HG03354 (cell line): ENCODE results near the gene DAGLB.
A peak's percentile ranks its signal among the peaks of the same experiment; 100 is the strongest.

Source experiments
- ATAC-seq: cut with Tn5 transposase; IDR thresholded peaks from one replicate; pipeline ENCODE4 v1.9.1; 2021; ENCODE audit warnings: mild to moderate bottlenecking; ENCODE audit not compliant: unreplicated experiment, poor library complexity, severe bottlenecking

DAGLB gene

GRCh38 chr7:6447581-6448199 is at the start of gene DAGLB:
DAGLB (minus strand) TSS chr7:6447954; CDS start chr7:6447842, 112 bp downstream.
- peak; percentile 86 for ATAC-seq

GRCh38 chr7:6497637-6497905 is 49.8 kb upstream of the DAGLB start:
- no peak for ATAC-seq

GRCh38 chr7:6496842-6497636 is 49.3 kb upstream of the DAGLB start:
- no peak for ATAC-seq

GRCh38 chr7:6495597-6496262 is 48.0 kb upstream of the DAGLB start:
- no peak for ATAC-seq

GRCh38 chr7:6494365-6494764 is 46.6 kb upstream of the DAGLB start:
- no peak for ATAC-seq

- ATAC-seq, result no peak
Observed at GRCh38 chr7:6491194-6491593, 43.4 kb upstream of the DAGLB start.

- ATAC-seq, result no peak
Observed at GRCh38 chr7:6489612-6490011, 41.9 kb upstream of the DAGLB start.

- no peak for ATAC-seq
Observed at GRCh38 chr7:6487184-6487545, 39.4 kb upstream of the DAGLB start.

- ATAC-seq, result no peak
Observed at GRCh38 chr7:6486438-6487183, 38.9 kb upstream of the DAGLB start.

- ATAC-seq, result peak; percentile 4
Observed at GRCh38 chr7:6482743-6483119, 35.0 kb upstream of the DAGLB start.

- ATAC-seq, result no peak
Observed at GRCh38 chr7:6482307-6482706, 34.6 kb upstream of the DAGLB start.

- no peak for ATAC-seq
Observed at GRCh38 chr7:6481445-6481844, 33.7 kb upstream of the DAGLB start.

- ATAC-seq, result no peak
Observed at GRCh38 chr7:6480323-6480660, 32.5 kb upstream of the DAGLB start.

GRCh38 chr7:6479067-6479466 is 31.3 kb upstream of the DAGLB start:
- no peak for ATAC-seq

- ATAC-seq, result no peak
Observed at GRCh38 chr7:6478186-6478585, 30.4 kb upstream of the DAGLB start.

- ATAC-seq, result no peak
Observed at GRCh38 chr7:6477318-6477660, 29.5 kb upstream of the DAGLB start.

- no peak for ATAC-seq
Observed at GRCh38 chr7:6476596-6477317, 29.0 kb upstream of the DAGLB start.

- no peak for ATAC-seq
Observed at GRCh38 chr7:6475433-6476186, 27.9 kb upstream of the DAGLB start.

- ATAC-seq, result no peak
Observed at GRCh38 chr7:6465862-6466261, 18.1 kb upstream of the DAGLB start.
